Stimulated activated CD4-positive, alpha-beta T cell treated with anti-CD3 and anti-CD28 coated beads, Interleukin-4, amount 100 ng/mL, for 48 hours (primary cell): ENCODE results near the gene ZNF182.
"Not testable (repeated sequence)": the region's sequence is repeated elsewhere in the genome, so short reads cannot be mapped to it uniquely, and the experiment has no call there.

Experiments used
- DNase-seq, 2 donors: peaks; one replicate each; pipeline ENCODE4 v3.0.0-alpha.2; 2020; ENCODE audit warnings: low read depth in 2 of 2

The ZNF182 gene

GRCh38 chrX:48001260-48001659, 2.5 kb downstream of the ZNF182 start:
- DNase-seq, result no peak

- no peak for DNase-seq
These were observed 11.1 kb downstream of the ZNF182 start for GRCh38 chrX:47992669-47993068.

DNA sequence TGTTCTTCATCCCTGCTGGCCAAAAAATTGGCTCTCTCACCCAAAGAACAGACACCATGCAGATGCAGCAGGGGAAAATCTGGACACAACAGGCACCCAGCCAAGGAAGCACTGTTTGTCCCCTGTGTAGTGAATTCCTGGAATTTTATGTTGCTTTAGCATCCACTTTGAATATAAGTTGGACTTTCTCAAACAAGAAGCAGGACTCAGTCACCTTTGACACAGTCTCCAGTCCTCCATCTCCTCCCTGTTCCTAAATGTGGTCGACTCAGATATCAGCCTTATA, 11.8 kb downstream of the ZNF182 start:
- DNase-seq, result no peak

DNA sequence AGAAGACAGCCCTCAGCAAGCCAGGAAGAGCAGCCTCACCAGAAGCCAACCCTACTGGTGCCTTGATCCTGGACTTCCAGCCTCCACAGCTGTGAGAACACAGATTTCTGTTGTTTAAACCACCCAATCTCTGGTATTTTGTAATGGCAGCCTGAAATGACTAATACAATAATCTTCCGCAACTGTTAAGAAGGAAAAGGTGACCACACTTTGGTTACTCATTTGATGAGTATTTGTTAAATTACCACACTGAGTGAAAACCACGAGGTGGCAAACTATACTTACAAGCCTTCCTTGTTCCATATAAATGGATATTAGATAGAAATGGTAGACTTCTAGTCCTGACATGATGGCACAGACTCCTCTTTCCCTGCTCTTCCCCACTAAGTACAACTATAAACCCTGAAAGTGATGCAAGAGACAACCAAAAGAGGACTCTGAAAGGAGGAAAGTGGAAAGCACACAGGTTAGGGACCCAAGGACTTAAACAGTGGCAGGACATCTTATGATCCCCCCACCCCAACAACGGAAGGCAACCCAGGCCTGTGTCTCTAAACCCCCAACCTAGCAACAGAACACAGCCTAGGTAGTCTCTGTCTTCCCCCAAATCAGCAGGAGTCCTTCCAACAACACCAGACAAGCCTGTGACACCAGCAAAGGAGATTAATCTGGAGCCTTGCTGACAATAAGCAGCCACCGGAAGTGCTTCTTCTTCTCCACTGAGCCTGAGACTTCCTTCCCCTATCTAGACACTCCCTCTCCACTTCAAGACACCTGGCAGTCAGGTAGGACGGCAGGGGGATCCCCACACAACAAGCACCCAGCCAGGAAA, 12.3 kb downstream of the ZNF182 start:
- DNase-seq, result no peak

DNA sequence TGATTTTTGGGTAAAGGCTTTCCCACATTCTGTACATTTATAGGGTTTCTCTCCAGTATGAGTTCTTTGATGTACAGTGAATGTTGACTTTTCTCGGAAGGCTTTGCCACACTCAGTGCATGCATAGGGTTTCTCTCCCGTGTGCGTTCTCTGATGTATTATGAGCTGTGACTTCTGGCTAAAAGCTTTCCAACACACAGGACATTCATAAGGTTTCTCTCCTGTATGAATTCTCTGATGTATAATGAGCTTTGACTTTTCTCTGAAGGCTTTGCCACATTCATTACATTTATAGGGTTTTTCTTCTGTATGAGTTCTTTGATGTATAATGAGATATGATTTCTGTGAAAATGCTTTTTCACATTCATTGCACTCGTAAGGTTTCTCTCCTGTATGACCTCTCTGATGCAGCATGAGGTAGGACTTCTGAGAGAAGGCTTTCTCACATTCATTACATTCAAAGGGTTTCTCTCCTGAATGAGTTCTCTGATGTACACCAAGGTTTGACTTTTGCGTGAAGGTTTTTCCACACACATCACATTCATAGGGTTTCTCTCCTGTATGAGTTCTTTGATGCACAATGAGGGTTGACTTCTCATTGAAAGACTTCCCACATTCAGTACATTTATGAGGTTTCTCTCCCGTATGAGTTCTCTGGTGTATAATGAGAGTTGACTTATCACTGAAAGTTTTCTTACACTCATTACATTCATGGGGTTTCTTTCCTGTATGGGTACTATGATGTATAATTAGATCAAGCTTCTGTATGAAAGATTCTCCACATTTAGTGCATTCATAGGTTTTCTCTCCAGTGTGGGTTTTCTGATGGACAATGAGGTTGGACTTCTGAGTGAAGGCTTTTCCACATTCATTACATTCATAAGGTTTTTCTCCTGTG, 27.3 kb downstream of the ZNF182 start:
- no peak for DNase-seq

- no peak for DNase-seq
These were observed 30.6 kb downstream of the ZNF182 start for GRCh38 chrX:47973235-47973634.

DNA sequence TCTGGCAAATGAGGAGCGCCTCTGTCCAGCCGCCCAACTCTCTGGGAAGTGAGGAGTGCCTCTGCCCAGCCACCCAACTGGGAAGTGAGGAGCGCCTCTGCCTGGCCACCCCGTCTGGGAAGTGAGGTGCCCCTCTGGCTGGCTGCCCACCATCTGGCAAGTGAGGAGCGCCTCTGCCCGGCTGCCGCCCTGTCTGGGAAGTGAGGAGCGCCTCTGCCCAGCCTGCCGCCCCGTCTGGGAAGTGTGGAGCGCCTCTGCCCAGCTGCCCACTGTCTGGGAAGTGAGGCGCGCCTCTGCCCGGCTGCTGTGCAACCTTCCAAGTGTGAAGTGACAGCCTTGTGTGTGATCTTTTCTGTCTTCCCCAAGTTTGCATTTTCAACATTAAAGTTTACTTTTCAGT, 38.3 kb downstream of the ZNF182 start:
- not testable (repeated sequence) for DNase-seq

GRCh38 chrX:47961830-47962229, 42.0 kb downstream of the ZNF182 start:
- not testable (repeated sequence) for DNase-seq

DNA sequence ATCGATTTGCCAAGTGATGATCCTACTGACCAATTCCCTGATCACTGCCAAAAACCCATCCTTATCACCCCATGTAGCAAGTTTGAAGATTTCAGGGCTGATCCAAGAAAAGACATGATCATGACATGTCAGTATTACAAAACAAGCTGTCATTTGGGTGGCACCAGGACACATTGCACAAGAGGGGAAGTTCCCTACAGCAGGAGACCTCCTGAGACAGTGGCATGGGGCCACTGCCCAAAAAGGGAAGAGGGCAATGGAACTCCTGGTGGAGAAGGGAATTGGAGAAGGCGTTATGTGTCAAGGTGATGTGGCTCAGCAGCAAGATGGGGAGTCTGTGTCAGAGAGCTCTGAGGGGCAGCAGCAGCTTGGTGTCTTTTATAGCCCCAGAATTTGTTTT, 43.4 kb downstream of the ZNF182 start:
- DNase-seq, result no peak

DNA sequence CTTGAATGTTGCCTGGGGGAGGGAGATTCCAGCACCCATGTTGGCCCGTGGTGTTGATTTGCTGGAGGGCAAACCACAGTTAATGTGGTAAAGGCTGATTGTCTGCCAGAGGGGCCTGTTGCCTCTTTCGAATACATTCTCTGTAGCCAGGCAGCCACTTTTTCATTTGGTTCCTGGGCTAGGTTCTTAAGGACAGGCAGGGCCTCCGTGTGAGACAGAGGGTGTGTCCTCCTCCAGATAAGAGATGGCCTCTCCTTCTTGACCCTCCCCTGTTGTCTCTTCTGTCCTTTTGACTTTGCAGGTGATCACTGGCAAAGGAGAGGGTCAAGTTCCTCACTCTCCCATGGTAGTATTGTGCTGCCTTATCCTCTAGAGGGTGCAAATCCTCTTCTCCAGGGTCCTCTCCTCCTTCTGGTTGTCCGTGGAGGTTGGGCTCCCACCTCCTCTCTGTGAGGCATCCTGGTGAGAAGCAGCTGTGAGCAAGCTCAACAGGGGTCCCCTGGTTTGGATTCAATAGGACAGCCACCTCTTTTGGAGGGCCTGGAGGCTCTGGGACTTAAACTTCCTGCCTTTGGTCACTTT, 44.9 kb downstream of the ZNF182 start:
- DNase-seq, result no peak

DNA sequence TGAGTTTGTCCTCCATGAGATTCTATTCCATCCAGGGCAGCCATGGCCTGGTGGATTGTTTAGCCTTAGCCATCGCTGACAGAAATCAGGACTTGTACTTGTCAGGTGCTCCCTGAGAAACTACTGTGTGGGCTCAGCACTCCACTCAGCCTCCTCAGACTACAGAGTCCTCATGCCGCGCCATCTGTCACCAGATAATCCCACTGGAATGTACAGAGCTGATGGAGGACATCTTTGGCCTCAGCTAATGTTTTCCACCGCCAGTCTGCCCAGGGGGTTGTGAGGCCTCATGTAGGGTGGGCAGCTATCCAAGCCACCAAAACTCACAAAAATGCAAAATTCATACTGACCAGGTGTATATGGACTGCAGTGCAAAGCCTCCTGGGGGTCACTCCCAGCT, 45.6 kb downstream of the ZNF182 start:
- DNase-seq, result not testable (repeated sequence)

- DNase-seq, result no peak
These were observed 47.8 kb downstream of the ZNF182 start for GRCh38 chrX:47956016-47956415.

GRCh38 chrX:47955295-47955694, 48.5 kb downstream of the ZNF182 start:
- DNase-seq, result not testable (repeated sequence)

- no peak for DNase-seq
These were observed 62.4 kb downstream of the ZNF182 start for GRCh38 chrX:47941423-47941822.

GRCh38 chrX:47940448-47940847, 63.3 kb downstream of the ZNF182 start:
- no peak for DNase-seq

- DNase-seq, result no peak
These were observed 66.9 kb downstream of the ZNF182 start for GRCh38 chrX:47936940-47937317.

DNA sequence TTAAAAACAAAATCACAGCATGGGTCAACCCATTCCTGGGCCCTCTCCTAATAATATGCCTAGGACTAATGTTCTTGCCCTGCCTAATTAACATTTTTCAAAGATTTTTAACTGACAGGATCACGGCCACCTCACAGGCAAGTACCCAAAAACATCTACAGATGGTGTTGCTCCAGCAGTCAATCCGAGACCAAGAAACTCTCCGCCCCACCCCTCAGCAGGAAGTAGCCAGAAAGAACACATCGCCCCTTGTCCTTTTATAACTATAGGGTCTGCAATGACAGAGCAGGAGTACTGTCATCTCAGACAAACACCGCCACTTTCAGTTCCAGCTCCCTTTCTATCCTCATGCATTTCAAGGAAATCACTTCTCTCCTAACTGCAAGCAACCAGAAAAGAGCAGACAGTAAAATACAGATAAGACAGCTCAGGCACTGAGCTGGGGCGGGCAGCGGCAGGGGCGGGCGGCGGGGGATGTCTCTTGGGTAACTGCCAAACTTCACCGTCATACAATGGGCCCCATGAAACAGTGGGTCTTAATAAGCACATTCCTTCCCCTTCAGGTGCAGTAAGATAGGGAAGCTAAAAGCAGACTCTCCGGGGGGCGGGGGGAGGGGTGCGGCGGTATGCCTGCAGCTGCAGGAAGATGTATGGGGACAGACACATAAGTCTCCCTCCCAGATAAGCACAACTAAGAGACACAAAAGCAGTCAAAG, 67.4 kb downstream of the ZNF182 start:
- DNase-seq, result no peak

DNA sequence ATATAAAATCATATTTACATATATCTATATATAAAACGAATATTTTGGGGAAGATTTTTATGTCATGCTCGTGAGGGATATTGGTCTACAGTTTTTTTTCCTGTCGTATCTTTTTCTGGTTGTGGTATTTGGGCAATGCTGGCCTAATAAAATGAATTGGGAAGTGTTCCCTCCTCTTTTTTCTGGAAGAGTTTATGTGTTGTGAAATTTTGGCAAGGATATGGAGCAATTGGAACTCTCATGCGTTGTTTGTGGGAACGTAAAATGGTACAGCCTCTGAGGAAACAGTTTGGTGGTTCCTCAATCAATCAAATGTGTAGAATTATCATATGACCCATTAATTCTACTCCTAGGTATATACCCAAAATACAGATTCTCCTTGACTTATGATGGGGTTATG, 69.8 kb downstream of the ZNF182 start:
- DNase-seq, result no peak

- DNase-seq, result not testable (repeated sequence)
These were observed 71.8 kb downstream of the ZNF182 start for GRCh38 chrX:47931970-47932369.

GRCh38 chrX:47927212-47927611, 76.6 kb downstream of the ZNF182 start:
- DNase-seq, result no peak
